ENCODE measurements around the gene FAN1. TPM values are rescaled to one million over a fixed set of nuclear protein-coding genes. Genes with fewer than 3 reads are reported as not detected.

Gene FAN1
- total and polyA plus RNA-seq, 5 donors: 9.2 to 24.4 (median 22.1) TPM

GRCh38 chr15:30956216-30957124 is 52.8 kb downstream of the FAN1 start:
- no peak for DNase-seq
- no peak overlapping the region for H3K4me3 ChIP-seq (ENCODE audit: low read length)
- H3K27me3 ChIP-seq (ENCODE audit: control insufficient read depth, insufficient read depth): no peaks in the 10 kb centered on the region
- no peak for ATAC-seq
- H3K9me3 ChIP-seq (ENCODE audit: control insufficient read depth, low read length): no peaks in the 10 kb centered on the region
- H3K27ac ChIP-seq (ENCODE audit: low read length): no peak overlapping the region
- peaks cover 3% of the 10 kb centered on the region for H3K4me1 ChIP-seq (ENCODE audit: control insufficient read depth, insufficient read depth, low read length)
- intact Hi-C loops (cut with DNase I): no loop called here
- WGBS: 79% methylated on average over 6 of the region's 6 CpGs

- Histone ChIP-seq H3K27ac (ENCODE audit: low read length) (no peak overlapping the region), H3K4me1 (ENCODE audit: control insufficient read depth, insufficient read depth, low read length) (peaks cover 6% of the 10 kb centered on the region), H3K4me3 (ENCODE audit: low read length) (no peak overlapping the region), H3K9me3 (ENCODE audit: control insufficient read depth, low read length) (no peaks in the 10 kb centered on the region), H3K27me3 (ENCODE audit: control insufficient read depth, insufficient read depth) (no peaks in the 10 kb centered on the region)
- DNase-seq: no peak
- ATAC-seq: no peak
- intact Hi-C loops (cut with DNase I): no loop called here
- WGBS: 95% methylated on average over 5 of the region's 5 CpGs
These were observed 54.5 kb downstream of the FAN1 start for GRCh38 chr15:30958219-30958618.

- DNase-seq (no peak), ATAC-seq (no peak)
- intact Hi-C loops (cut with DNase I): no loop called here
These were observed 58.4 kb downstream of the FAN1 start for GRCh38 chr15:30962079-30962478.

GRCh38 chr15:30962659-30963058 is 58.9 kb downstream of the FAN1 start:
- Histone ChIP-seq H3K4me3 (ENCODE audit: low read length) (no peak overlapping the region), H3K27ac (ENCODE audit: low read length) (no peak overlapping the region), H3K9me3 (ENCODE audit: control insufficient read depth, low read length) (no peaks in the 10 kb centered on the region), H3K27me3 (ENCODE audit: control insufficient read depth, insufficient read depth) (no peaks in the 10 kb centered on the region), H3K4me1 (ENCODE audit: control insufficient read depth, insufficient read depth, low read length) (peaks cover 3% of the 10 kb centered on the region)
- 98% methylated on average over 3 of the region's 3 CpGs for WGBS
- DNase-seq: no peak
- intact Hi-C loops (cut with DNase I): no loop called here
- no peak for ATAC-seq

More at GRCh38 chr15:30962079-30962478, 58.4 kb downstream of the FAN1 start:
- no peak overlapping the region for H3K27ac ChIP-seq (ENCODE audit: low read length)
- no peaks in the 10 kb centered on the region for H3K27me3 ChIP-seq (ENCODE audit: control insufficient read depth, insufficient read depth)
- H3K4me3 ChIP-seq (ENCODE audit: low read length): no peak overlapping the region
- H3K9me3 ChIP-seq (ENCODE audit: control insufficient read depth, low read length): no peaks in the 10 kb centered on the region
- H3K4me1 ChIP-seq (ENCODE audit: control insufficient read depth, insufficient read depth, low read length): peaks cover 3% of the 10 kb centered on the region

- Histone ChIP-seq H3K27me3 (ENCODE audit: control insufficient read depth, insufficient read depth) (no peaks in the 10 kb centered on the region), H3K9me3 (ENCODE audit: control insufficient read depth, low read length) (no peaks in the 10 kb centered on the region), H3K4me1 (ENCODE audit: control insufficient read depth, insufficient read depth, low read length) (peaks cover 3% of the 10 kb centered on the region), H3K27ac (ENCODE audit: low read length) (no peak overlapping the region), H3K4me3 (ENCODE audit: low read length) (no peak overlapping the region)
- no peak for ATAC-seq
- WGBS: 80% methylated on average over 3 of the region's 3 CpGs
- no peak for DNase-seq
- intact Hi-C loops (cut with DNase I): no loop called here
These were observed 60.0 kb downstream of the FAN1 start for GRCh38 chr15:30963681-30964080.

- intact Hi-C loops (cut with DNase I): no loop called here
- WGBS: 88% methylated on average over 2 of the region's 2 CpGs
These were observed 66.0 kb downstream of the FAN1 start for GRCh38 chr15:30969724-30970123.

GRCh38 chr15:30973379-30973778 is 69.7 kb downstream of the FAN1 start:
- Histone ChIP-seq H3K27me3 (ENCODE audit: control insufficient read depth, insufficient read depth) (no peaks in the 10 kb centered on the region), H3K27ac (ENCODE audit: low read length) (no peak overlapping the region), H3K9me3 (ENCODE audit: control insufficient read depth, low read length) (no peaks in the 10 kb centered on the region), H3K4me3 (ENCODE audit: low read length) (no peak overlapping the region), H3K4me1 (ENCODE audit: control insufficient read depth, insufficient read depth, low read length) (peaks cover 4% of the 10 kb centered on the region)
- no peak for DNase-seq
- no peak for ATAC-seq
- WGBS: 92% methylated on average over 4 of the region's 4 CpGs
- intact Hi-C loops (cut with DNase I): no loop called here

More at GRCh38 chr15:30969724-30970123, 66.0 kb downstream of the FAN1 start:
- H3K27me3 ChIP-seq (ENCODE audit: control insufficient read depth, insufficient read depth): no peaks in the 10 kb centered on the region
- ATAC-seq (no peak), DNase-seq (no peak)
- H3K4me1 ChIP-seq (ENCODE audit: control insufficient read depth, insufficient read depth, low read length): no peaks in the 10 kb centered on the region
- no peak overlapping the region for H3K4me3 ChIP-seq (ENCODE audit: low read length)
- H3K9me3 ChIP-seq (ENCODE audit: control insufficient read depth, low read length): no peaks in the 10 kb centered on the region
- H3K27ac ChIP-seq (ENCODE audit: low read length): no peak overlapping the region

GRCh38 chr15:30974112-30974511 is 70.4 kb downstream of the FAN1 start:
- Histone ChIP-seq H3K27me3 (ENCODE audit: control insufficient read depth, insufficient read depth) (no peaks in the 10 kb centered on the region), H3K27ac (ENCODE audit: low read length) (no peak overlapping the region), H3K4me3 (ENCODE audit: low read length) (no peak overlapping the region), H3K4me1 (ENCODE audit: control insufficient read depth, insufficient read depth, low read length) (peaks cover 4% of the 10 kb centered on the region), H3K9me3 (ENCODE audit: control insufficient read depth, low read length) (no peaks in the 10 kb centered on the region)
- 81% methylated on average over 5 of the region's 5 CpGs for WGBS
- ATAC-seq: no peak
- intact Hi-C loops (cut with DNase I): no loop called here
- DNase-seq: no peak

- DNase-seq (no peak), ATAC-seq (no peak)
- H3K27ac ChIP-seq (ENCODE audit: low read length): no peak overlapping the region
- peaks cover 5% of the 10 kb centered on the region for H3K4me1 ChIP-seq (ENCODE audit: control insufficient read depth, insufficient read depth, low read length)
- no peaks in the 10 kb centered on the region for H3K9me3 ChIP-seq (ENCODE audit: control insufficient read depth, low read length)
- no peak overlapping the region for H3K4me3 ChIP-seq (ENCODE audit: low read length)
- intact Hi-C loops (cut with DNase I): no loop called here
- H3K27me3 ChIP-seq (ENCODE audit: control insufficient read depth, insufficient read depth): no peaks in the 10 kb centered on the region
These were observed 74.6 kb downstream of the FAN1 start for GRCh38 chr15:30978328-30978727.

- Histone ChIP-seq H3K4me3 (ENCODE audit: low read length) (no peak overlapping the region), H3K4me1 (ENCODE audit: control insufficient read depth, insufficient read depth, low read length) (peaks cover 7% of the 10 kb centered on the region), H3K27me3 (ENCODE audit: control insufficient read depth, insufficient read depth) (no peaks in the 10 kb centered on the region), H3K9me3 (ENCODE audit: control insufficient read depth, low read length) (no peaks in the 10 kb centered on the region), H3K27ac (ENCODE audit: low read length) (no peak overlapping the region)
- ATAC-seq: no peak
- intact Hi-C loops (cut with DNase I): no loop called here
- 85% methylated on average over 5 of the region's 5 CpGs for WGBS
- no peak for DNase-seq
These were observed 75.7 kb downstream of the FAN1 start for GRCh38 chr15:30979457-30979856.

GRCh38 chr15:30984118-30984517 is 80.4 kb downstream of the FAN1 start:
- no peak overlapping the region for H3K27ac ChIP-seq (ENCODE audit: low read length)
- H3K4me1 ChIP-seq (ENCODE audit: control insufficient read depth, insufficient read depth, low read length): peaks cover 22% of the 10 kb centered on the region
- no peak for ATAC-seq
- no peaks in the 10 kb centered on the region for H3K9me3 ChIP-seq (ENCODE audit: control insufficient read depth, low read length)
- H3K27me3 ChIP-seq (ENCODE audit: control insufficient read depth, insufficient read depth): no peaks in the 10 kb centered on the region
- 61% methylated on average over 3 of the region's 3 CpGs for WGBS
- H3K4me3 ChIP-seq (ENCODE audit: low read length): no peak overlapping the region
- intact Hi-C loops (cut with DNase I): loop anchor here in 1 of 4 donors (10.0 kb wide), 1 partner anchor 501 kb away; no protein-coding TSS in a partner anchor
- no peak for DNase-seq
